ENCODE measurements around the gene AP3S2.

GRCh38 chr15:89795996-89796395, 97.8 kb downstream of the AP3S2 start:
- no peak for TF ChIP-seq CTCF (conservative IDR thresholded peaks at IDR 0.05; ENCODE audit: low read depth in 2 of 2)
- TF ChIP-seq ZNF331 (CRISPR knock-in tag; IDR thresholded peaks at IDR 0.05; ENCODE audit: low read depth): no peak
- TF ChIP-seq EZH2 (IDR thresholded peaks at IDR 0.05; ENCODE audit: low read depth, unreplicated experiment): no peak
- no peak for TF ChIP-seq EZH2phosphoT487 (IDR thresholded peaks at IDR 0.05; ENCODE audit: unreplicated experiment)
- TF ChIP-seq ZNF114 (CRISPR knock-in tag; IDR thresholded peaks at IDR 0.05): no peak
- TF ChIP-seq REST (IDR thresholded peaks at IDR 0.05; ENCODE audit: unreplicated experiment): no peak
- no peak for TF ChIP-seq POLR2AphosphoS5 (IDR thresholded peaks at IDR 0.05; ENCODE audit: low read depth)

Data from GM23338 (cell line).